ENCODE results near the gene MAP3K2. TPM values are rescaled to one million over a fixed set of nuclear protein-coding genes. Genes with fewer than 3 reads are reported as not detected.

Gene MAP3K2
- total RNA-seq, 4 donors from 2014 or later, result 25.9 to 98.4 (median 75.0) TPM

DNA sequence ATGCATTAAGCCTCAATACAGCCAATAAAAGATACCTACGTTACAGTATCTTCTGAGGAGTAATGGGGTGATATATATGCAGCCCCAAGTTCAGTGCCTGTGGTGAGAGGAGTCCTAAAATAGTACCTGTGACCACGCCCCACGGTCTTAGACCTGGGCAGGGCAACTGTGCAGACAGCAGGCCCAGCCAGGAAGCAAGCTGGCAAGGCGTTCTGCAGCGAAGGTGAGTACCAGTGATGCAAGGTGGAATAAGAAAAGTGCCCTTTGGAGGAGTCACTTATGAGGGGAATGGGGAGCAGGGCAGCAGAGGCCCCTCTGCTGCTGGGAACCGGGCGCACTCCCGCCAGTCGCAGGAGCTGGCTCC, 12.7 kb upstream of the MAP3K2 start:
- Histone ChIP-seq H3K4me3 (no peak overlapping the region), H3K9me3 (no peaks in the 10 kb centered on the region), H3K27ac (no peak overlapping the region), H3K4me1 (no peaks in the 10 kb centered on the region), H3K36me3 (no peaks in the 10 kb centered on the region), H3K27me3 (no peaks in the 10 kb centered on the region)
- intact Hi-C loops (cut with DNase I; ENCODE audit: low total_unique reads), result no loop called here
- TF ChIP-seq, protein P1, sequence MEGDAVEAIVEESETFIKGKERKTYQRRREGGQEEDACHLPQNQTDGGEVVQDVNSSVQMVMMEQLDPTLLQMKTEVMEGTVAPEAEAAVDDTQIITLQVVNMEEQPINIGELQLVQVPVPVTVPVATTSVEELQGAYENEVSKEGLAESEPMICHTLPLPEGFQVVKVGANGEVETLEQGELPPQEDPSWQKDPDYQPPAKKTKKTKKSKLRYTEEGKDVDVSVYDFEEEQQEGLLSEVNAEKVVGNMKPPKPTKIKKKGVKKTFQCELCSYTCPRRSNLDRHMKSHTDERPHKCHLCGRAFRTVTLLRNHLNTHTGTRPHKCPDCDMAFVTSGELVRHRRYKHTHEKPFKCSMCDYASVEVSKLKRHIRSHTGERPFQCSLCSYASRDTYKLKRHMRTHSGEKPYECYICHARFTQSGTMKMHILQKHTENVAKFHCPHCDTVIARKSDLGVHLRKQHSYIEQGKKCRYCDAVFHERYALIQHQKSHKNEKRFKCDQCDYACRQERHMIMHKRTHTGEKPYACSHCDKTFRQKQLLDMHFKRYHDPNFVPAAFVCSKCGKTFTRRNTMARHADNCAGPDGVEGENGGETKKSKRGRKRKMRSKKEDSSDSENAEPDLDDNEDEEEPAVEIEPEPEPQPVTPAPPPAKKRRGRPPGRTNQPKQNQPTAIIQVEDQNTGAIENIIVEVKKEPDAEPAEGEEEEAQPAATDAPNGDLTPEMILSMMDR (IDR thresholded peaks at IDR 0.05), result no peak
- no peak for TF ChIP-seq POLR2A (IDR thresholded peaks at IDR 0.05)
- DNase-seq, result no peak

DNA sequence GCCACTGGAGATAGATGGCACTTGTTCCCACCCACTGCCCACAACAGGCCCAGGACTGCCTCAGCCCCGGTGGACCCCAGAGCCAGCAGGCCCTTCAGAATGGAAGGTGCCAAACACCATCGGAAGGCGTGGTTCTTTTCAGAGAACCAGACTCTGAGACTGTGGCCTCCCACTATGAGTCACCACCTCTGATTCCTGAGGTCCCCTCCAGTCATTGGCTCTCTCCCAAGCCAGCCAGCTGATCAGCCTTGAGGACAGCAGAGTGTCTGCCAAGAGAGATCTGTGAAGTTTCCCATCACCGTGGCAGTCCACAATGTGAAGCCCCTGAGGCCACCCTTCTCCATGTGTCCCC, 10.4 kb upstream of the MAP3K2 start:
- intact Hi-C loops (cut with DNase I; ENCODE audit: low total_unique reads), result no loop called here
- H3K4me3 ChIP-seq, result no peak overlapping the region
- DNase-seq, result peak; percentile 59 to 74
- H3K36me3 ChIP-seq, result no peaks in the 10 kb centered on the region
- no peak for TF ChIP-seq POLR2A (IDR thresholded peaks at IDR 0.05)
- TF ChIP-seq, protein P1 (IDR thresholded peaks at IDR 0.05), result no peak
- H3K9me3 ChIP-seq, result no peaks in the 10 kb centered on the region
- H3K4me1 ChIP-seq, result no peaks in the 10 kb centered on the region
- H3K27me3 ChIP-seq, result no peaks in the 10 kb centered on the region
- H3K27ac ChIP-seq, result no peak overlapping the region

DNA sequence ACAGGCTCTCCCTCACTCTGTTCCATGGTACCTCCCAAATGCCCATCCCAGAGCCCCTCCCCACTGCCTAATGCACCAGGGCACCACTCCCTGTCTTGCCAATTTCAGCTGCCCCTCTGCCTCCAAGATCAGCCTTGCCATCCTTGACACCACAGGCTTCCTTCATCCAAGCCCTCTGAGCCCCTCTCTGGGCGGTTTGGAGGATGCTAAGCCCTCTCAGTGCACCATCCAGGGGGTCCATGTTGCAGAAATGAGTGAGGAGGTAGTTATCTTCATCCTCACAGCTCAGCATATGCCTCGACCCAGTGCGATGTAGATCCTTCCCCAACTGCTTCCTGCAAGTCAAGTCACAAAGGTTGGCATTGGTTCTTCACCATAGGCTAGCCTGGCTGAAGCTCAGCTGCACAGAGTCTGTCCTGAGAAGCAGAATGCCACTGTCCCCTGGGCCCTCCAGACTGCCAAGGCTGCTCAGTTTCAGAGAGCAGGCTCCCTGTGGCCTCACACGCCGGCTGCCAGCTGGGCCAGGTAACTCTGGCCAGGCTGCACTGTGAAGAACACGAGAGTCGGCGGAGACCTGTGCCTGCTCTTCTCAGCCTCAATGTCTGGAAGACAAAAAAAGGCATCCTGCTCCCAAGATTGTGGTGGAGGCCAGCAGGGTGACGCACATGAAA, 9.9 kb upstream of the MAP3K2 start:
- DNase-seq, result no peak
- intact Hi-C loops (cut with DNase I; ENCODE audit: low total_unique reads), result no loop called here
- H3K9me3 ChIP-seq, result no peaks in the 10 kb centered on the region
- no peaks in the 10 kb centered on the region for H3K27me3 ChIP-seq
- H3K27ac ChIP-seq, result no peak overlapping the region
- no peaks in the 10 kb centered on the region for H3K36me3 ChIP-seq
- no peak overlapping the region for H3K4me3 ChIP-seq
- TF ChIP-seq, protein P1 (IDR thresholded peaks at IDR 0.05), result no peak
- H3K4me1 ChIP-seq, result no peaks in the 10 kb centered on the region

DNA sequence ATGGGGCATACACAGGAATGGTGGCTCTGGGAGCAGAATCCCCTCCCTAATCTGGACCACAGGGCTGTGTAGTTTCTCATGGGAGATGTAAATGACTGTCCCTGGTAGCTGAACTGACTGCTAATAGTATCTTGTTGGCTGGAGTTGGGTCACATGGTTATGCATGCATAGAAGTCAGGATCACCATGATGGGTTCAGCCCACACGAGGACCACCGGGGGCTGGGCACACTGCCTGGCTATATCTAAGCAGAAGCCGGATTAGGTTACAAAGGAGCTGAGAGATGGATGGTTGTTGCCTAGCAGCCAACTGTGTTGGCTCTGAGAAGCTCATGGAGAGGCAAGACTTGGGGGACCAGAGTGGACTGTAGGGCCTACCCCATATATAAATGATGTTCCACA, 6.7 kb upstream of the MAP3K2 start:
- Histone ChIP-seq H3K4me1 (no peaks in the 10 kb centered on the region), H3K36me3 (no peaks in the 10 kb centered on the region), H3K9me3 (no peaks in the 10 kb centered on the region), H3K27ac (no peak overlapping the region), H3K27me3 (no peaks in the 10 kb centered on the region), H3K4me3 (no peak overlapping the region)
- DNase-seq, result no peak
- intact Hi-C loops (cut with DNase I; ENCODE audit: low total_unique reads), result no loop called here
- no peak for TF ChIP-seq POLR2A (IDR thresholded peaks at IDR 0.05)
- TF ChIP-seq, protein P1 (IDR thresholded peaks at IDR 0.05), result no peak

DNA sequence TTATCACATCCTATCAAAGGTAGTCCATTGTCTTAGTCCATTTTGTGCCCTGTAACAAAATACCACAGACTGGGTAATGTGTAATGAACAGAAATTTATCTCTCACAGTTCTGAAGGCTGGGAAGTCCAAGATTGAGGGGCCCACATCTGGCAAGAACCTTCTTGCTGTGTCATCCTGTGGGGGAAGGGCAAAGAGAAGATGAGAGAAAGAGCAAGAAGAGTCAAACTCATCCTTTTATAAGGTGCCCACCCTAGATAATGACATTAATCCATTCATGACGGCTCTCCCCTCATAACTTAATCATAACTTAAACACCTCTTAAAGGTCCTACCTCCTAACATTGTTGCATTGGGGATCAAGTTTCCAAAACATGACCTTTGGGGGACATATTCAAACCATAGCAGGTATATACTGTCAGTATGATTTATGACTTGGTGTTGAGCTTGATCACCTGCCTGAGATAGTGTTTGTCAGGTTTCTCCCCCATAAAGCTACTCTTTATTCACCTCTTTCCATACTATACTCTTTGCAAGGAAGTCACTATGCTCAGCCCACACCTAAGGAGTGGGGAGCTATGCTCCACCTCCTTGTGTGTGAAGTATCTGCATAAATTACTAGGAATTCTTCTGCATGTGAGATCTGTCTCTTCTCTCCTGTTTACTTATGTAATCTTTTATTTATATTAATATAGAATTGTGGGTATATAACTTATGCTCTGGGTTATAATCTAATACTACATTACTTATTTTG, 5.2 kb upstream of the MAP3K2 start:
- no peaks in the 10 kb centered on the region for H3K36me3 ChIP-seq
- no peaks in the 10 kb centered on the region for H3K9me3 ChIP-seq
- no peak overlapping the region for H3K27ac ChIP-seq
- intact Hi-C loops (cut with DNase I; ENCODE audit: low total_unique reads), result no loop called here
- no peak overlapping the region for H3K4me3 ChIP-seq
- H3K4me1 ChIP-seq, result no peaks in the 10 kb centered on the region
- H3K27me3 ChIP-seq, result no peaks in the 10 kb centered on the region
- no peak for DNase-seq
- TF ChIP-seq, protein P1 (IDR thresholded peaks at IDR 0.05), result no peak
- TF ChIP-seq POLR2A (IDR thresholded peaks at IDR 0.05), result no peak

Data from uterus (tissue), 4 donors.